PC-3 (cell line): ENCODE data around the gene GAP43. TPM values are rescaled to one million over a fixed set of nuclear protein-coding genes. Genes with fewer than 3 reads are reported as not detected.
A peak's percentile ranks its signal among the peaks of the same experiment; 100 is the strongest.

Experiments used
- ATAC-seq: fragments of 200-7000 bp; cut with Tn5 transposase; 2 replicates; pipeline ENCODE4 v1.9.1; 2020; ENCODE audit warnings: mild to moderate bottlenecking, moderate library complexity
- BruUV-seq: library from RNA; stranded (reverse); fragments of 400-500 nt; replicated peaks from 2 replicates; lab custom pipeline; 2021; lab: Mats Ljungman, UMichigan
- CTCF ChIA-PET: fragments of 300-600 bp; sonication (Branson Sonifier 250); formaldehyde crosslinking; loops from one replicate; lab custom pipeline; 2022; ENCODE audit warnings: antibody characterized with exemption; lab: Charles Lee
- POLR2A ChIA-PET: fragments of 300-600 bp; sonication (Branson Sonifier 250); formaldehyde crosslinking; loops from one replicate; lab custom pipeline; 2022; ENCODE audit warnings: antibody characterized with exemption; ENCODE audit not compliant: unreplicated experiment; lab: Charles Lee
- DNase-seq: peaks from one replicate; pipeline ENCODE4 v3.0.0-alpha.2; 2015
- H2AFZ ChIP-seq: fragments of 300-600 bp; sonication (generic); 2 replicates; pipeline ENCODE4 v1.6.0; 2016; ENCODE audit warnings: antibody characterized with exemption, low read length
- H3F3A ChIP-seq: fragments of 300-600 bp; sonication (generic); one replicate; pipeline ENCODE4 v1.6.0; 2017; ENCODE audit warnings: antibody characterized with exemption, low read length, control low read depth, mild to moderate bottlenecking; ENCODE audit not compliant: unreplicated experiment
- H3K27ac ChIP-seq: fragments of 300-600 bp; sonication (generic); 2 replicates; pipeline ENCODE4 v1.5.1; 2016; ENCODE audit warnings: mild to moderate bottlenecking, low read length
- H3K27me3 ChIP-seq: fragments of 300-600 bp; sonication (generic); 2 replicates; pipeline ENCODE4 v1.6.1; 2016; ENCODE audit warnings: low read length, mixed read lengths
- H3K36me3 ChIP-seq: fragments of 300-600 bp; sonication (generic); 2 replicates; pipeline ENCODE4 v1.6.1; 2016; ENCODE audit warnings: low read depth, mixed run types, low read length, mixed read lengths
- H3K4me1 ChIP-seq: fragments of 300-600 bp; sonication (generic); 2 replicates; pipeline ENCODE4 v1.5.1; 2016; ENCODE audit warnings: low read length; ENCODE audit not compliant: insufficient read depth
- H3K4me2 ChIP-seq: fragments of 300-600 bp; sonication (generic); 2 replicates; pipeline ENCODE4 v1.6.0; 2016; ENCODE audit warnings: low read length
- H3K4me3 ChIP-seq: fragments of 300-600 bp; sonication (generic); 2 replicates; pipeline ENCODE4 v1.5.1; 2016; ENCODE audit warnings: mild to moderate bottlenecking, low read length, mixed read lengths
- H3K79me2 ChIP-seq: fragments of 300-600 bp; sonication (generic); 2 replicates; pipeline ENCODE4 v1.6.1; 2017; ENCODE audit warnings: low read length, mixed read lengths
- H3K9ac ChIP-seq: fragments of 300-600 bp; sonication (generic); 2 replicates; pipeline ENCODE4 v1.6.0; 2016; ENCODE audit warnings: mild to moderate bottlenecking, low read length
- H3K9me2 ChIP-seq: fragments of 300-600 bp; sonication (generic); replicated peaks from 2 replicates; pipeline ENCODE4 v1.6.1; 2016; ENCODE audit warnings: mixed run types, low read length, mixed read lengths
- H3K9me3 ChIP-seq: fragments of 300-600 bp; sonication (generic); 2 replicates; pipeline ENCODE4 v1.6.1; 2016; ENCODE audit warnings: low read length, mixed read lengths
- H4K20me1 ChIP-seq: fragments of 300-600 bp; sonication (generic); 2 replicates; pipeline ENCODE4 v1.6.1; 2016; ENCODE audit warnings: low read length, mixed read lengths
- EZH2 ChIP-seq: fragments of 300-600 bp; sonication (generic); IDR thresholded peaks from one replicate; pipeline ENCODE4 v1.6.1; 2017; ENCODE audit warnings: antibody characterized with exemption, mild to moderate bottlenecking, low read length; ENCODE audit not compliant: unreplicated experiment
- EZH2phosphoT487 ChIP-seq: fragments of 300-600 bp; sonication (generic); IDR thresholded peaks from 2 replicates; pipeline ENCODE4 v1.6.1; 2018; ENCODE audit warnings: mild to moderate bottlenecking, antibody characterized with exemption, low read length, borderline replicate concordance
- intact Hi-C: fragments of 100-400 bp; cut with micrococcal nuclease; formaldehyde crosslinking; loops from 2 replicates; pipeline ENCODE4 v1.9.0; 2023
- total RNA-seq: library from RNA; depleted of rRNA; stranded (reverse); fragments of >200 nt; gene quantifications from 2 replicates; pipeline ENCODE4 v1.2.3, GENCODE V29; 2014
- TF ChIP-seq, protein P1 (sequence below): fragments of 300-600 bp; sonication (generic); conservative IDR thresholded peaks from 2 replicates; pipeline ENCODE4 v1.5.1; 2017; ENCODE audit warnings: antibody characterized with exemption, low read depth, mild to moderate bottlenecking, low read length

GAP43 gene
- total RNA-seq, 1 experiment from 2014 or later, result not detected

DNA sequence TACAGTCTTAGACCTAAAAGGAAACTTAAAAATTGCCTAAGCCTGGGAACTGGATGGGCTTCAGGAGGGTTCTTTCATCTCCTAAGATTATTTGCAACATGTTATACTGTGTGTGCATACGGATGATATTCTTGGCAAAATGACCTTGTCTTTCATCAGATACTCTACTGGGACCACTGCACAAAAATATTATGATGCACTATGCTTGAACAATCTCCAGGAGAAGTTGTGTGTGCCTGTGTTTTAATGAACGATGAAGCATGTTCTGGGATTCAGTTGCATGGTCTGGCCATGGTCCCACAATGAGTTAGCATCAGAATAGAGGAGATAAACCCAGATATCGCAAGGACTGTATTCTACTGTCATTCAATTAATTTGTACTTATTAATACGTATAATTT is 68.7 kb downstream of the GAP43 start:
- POLR2A ChIA-PET, result no interaction called here
- H3K79me2 ChIP-seq, result no peaks in the 10 kb centered on the region
- CTCF ChIA-PET, result interaction anchor here (0.5 kb wide), 1 partner anchor 126 kb away, joined by 3 read pairs; no protein-coding TSS in a partner anchor

DNA sequence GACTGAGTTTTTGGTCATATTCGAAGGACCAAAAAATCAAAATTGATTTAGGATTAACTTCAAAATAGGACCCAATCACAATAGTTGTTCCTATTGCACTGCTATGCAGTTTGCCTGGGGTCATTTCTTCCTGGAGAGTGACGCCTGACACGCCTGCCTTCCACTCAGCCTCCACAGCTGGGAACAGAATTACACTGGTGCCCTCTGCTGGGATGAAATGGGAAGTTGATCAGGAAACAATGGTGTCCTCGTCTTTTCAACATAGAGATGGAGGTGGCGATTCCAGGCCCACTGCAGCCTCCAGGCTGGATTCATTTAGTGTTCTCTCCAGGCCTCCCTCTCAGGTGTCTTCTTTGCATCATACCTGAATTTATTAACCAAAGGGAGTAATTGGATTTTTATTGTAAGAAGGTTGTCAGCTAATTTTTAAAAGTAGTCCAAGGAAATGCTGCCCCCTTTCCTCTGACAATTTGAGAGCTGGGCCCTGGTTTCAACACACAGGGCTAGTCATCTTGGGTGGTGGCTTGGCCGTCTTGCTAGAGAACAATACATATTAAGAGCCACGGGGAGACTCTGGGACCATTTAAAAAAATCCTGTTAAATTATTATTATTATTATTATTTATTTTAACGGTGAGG is 69.7 kb downstream of the GAP43 start:
- no peaks in the 10 kb centered on the region for H3K9me2 ChIP-seq
- ATAC-seq (peak; percentile 96), DNase-seq (peak; percentile 90)
- H3K9ac ChIP-seq, result no peak overlapping the region
- H3K4me3 ChIP-seq, result no peak overlapping the region
- CTCF ChIA-PET, result interaction anchor here (0.6 to 1.6 kb wide), 4 partner anchors 91 to 600 kb away, joined by 4 to 7 read pairs (median 6); no protein-coding TSS in a partner anchor
- H3K4me1 ChIP-seq, result no peaks in the 10 kb centered on the region
- peak overlapping the region; percentile 36; the same call in 1 of the 2 replicates for H3K4me2 ChIP-seq
- H3K27ac ChIP-seq, result no peak overlapping the region
- H3K9me3 ChIP-seq, result no peaks in the 10 kb centered on the region
- H3K27me3 ChIP-seq, result no peaks in the 10 kb centered on the region
- TF ChIP-seq EZH2, result no peak
- TF ChIP-seq, protein P1, sequence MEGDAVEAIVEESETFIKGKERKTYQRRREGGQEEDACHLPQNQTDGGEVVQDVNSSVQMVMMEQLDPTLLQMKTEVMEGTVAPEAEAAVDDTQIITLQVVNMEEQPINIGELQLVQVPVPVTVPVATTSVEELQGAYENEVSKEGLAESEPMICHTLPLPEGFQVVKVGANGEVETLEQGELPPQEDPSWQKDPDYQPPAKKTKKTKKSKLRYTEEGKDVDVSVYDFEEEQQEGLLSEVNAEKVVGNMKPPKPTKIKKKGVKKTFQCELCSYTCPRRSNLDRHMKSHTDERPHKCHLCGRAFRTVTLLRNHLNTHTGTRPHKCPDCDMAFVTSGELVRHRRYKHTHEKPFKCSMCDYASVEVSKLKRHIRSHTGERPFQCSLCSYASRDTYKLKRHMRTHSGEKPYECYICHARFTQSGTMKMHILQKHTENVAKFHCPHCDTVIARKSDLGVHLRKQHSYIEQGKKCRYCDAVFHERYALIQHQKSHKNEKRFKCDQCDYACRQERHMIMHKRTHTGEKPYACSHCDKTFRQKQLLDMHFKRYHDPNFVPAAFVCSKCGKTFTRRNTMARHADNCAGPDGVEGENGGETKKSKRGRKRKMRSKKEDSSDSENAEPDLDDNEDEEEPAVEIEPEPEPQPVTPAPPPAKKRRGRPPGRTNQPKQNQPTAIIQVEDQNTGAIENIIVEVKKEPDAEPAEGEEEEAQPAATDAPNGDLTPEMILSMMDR, result peak; percentile 94
- intact Hi-C loops, result loop anchor here (1.0 to 5.0 kb wide), 8 partner anchors 91 to 866 kb away; no protein-coding TSS in a partner anchor
- H3F3A ChIP-seq, result no peaks in the 10 kb centered on the region
- POLR2A ChIA-PET, result interaction anchor here (0.7 kb wide), 1 partner anchor 445 kb away, joined by 3 read pairs; no protein-coding TSS in a partner anchor
- H3K36me3 ChIP-seq, result no peaks in the 10 kb centered on the region
- no peaks in the 10 kb centered on the region for H4K20me1 ChIP-seq
- peak overlapping the region; percentile 70 for H2AFZ ChIP-seq
- no TSS peak for BruUV-seq
- H3K79me2 ChIP-seq, result no peaks in the 10 kb centered on the region

More for the DNA sequence above, 68.7 kb downstream of the GAP43 start:
- Histone ChIP-seq H3K9ac (no peak overlapping the region), H3K4me1 (no peaks in the 10 kb centered on the region), H3F3A (no peaks in the 10 kb centered on the region), H3K36me3 (no peaks in the 10 kb centered on the region), H3K9me3 (no peaks in the 10 kb centered on the region), H4K20me1 (no peaks in the 10 kb centered on the region), H3K27me3 (no peaks in the 10 kb centered on the region), H2AFZ (no peak overlapping the region), H3K9me2 (no peaks in the 10 kb centered on the region), H3K4me3 (no peak overlapping the region), H3K27ac (no peak overlapping the region), H3K4me2 (no peak overlapping the region)
- ATAC-seq (no peak), DNase-seq (no peak)
- no TSS peak for BruUV-seq
- TF ChIP-seq EZH2phosphoT487 (no peak), EZH2 (no peak)
- TF ChIP-seq, protein P1, result no peak
- intact Hi-C loops, result loop anchor here (1.0 to 5.0 kb wide), 3 partner anchors 255 to 865 kb away; no protein-coding TSS in a partner anchor

DNA sequence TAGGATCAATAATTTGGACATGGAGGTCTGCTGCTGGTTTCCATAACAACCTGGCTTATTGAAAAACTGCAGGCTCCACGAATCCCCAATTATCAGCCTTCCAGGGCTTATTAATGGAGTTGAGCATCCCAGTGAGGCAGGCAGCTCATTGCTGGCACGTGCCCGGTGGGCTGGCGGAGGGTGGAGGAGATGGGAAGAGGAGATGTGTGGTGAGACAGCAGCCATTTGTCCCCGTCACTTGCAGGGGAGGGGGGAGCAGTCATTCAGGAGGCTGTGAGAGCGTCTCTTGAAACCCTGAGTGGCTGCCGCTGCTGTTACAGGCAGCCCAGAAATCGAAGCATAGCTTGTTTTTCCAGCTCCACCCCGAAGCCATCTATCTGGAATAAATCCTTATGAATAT is 70.6 kb downstream of the GAP43 start:
- Histone ChIP-seq H3K4me3 (no peak overlapping the region), H3K9me2 (no peaks in the 10 kb centered on the region), H3K9me3 (no peaks in the 10 kb centered on the region), H3K36me3 (no peaks in the 10 kb centered on the region), H3F3A (no peaks in the 10 kb centered on the region), H3K4me2 (no peak overlapping the region), H4K20me1 (no peaks in the 10 kb centered on the region), H3K9ac (no peak overlapping the region), H3K79me2 (no peaks in the 10 kb centered on the region), H3K27ac (no peak overlapping the region), H3K4me1 (no peaks in the 10 kb centered on the region), H3K27me3 (no peaks in the 10 kb centered on the region), H2AFZ (no peak overlapping the region)
- POLR2A ChIA-PET, result no interaction called here
- DNase-seq (no peak), ATAC-seq (no peak)
- intact Hi-C loops, result loop anchor here (1.0 to 5.0 kb wide), 7 partner anchors 90 to 867 kb away; no protein-coding TSS in a partner anchor
- BruUV-seq, result no TSS peak
- CTCF ChIA-PET, result interaction anchor here (1.1 to 1.6 kb wide), 2 partner anchors 90 to 476 kb away, joined by 6 to 7 read pairs; no protein-coding TSS in a partner anchor
- TF ChIP-seq EZH2phosphoT487 (no peak), EZH2 (no peak)
- TF ChIP-seq, protein P1, result no peak
